ENCODE measurements around the gene MS4A18. TPM values are rescaled to one million over a fixed set of nuclear protein-coding genes. Genes with fewer than 3 reads are reported as not detected.
"Not testable (repeated sequence)": the region's sequence is repeated elsewhere in the genome, so short reads cannot be mapped to it uniquely, and the experiment has no call there.

MS4A18 gene
- total RNA-seq, 1 experiment from 2014 or later = not detected

DNA sequence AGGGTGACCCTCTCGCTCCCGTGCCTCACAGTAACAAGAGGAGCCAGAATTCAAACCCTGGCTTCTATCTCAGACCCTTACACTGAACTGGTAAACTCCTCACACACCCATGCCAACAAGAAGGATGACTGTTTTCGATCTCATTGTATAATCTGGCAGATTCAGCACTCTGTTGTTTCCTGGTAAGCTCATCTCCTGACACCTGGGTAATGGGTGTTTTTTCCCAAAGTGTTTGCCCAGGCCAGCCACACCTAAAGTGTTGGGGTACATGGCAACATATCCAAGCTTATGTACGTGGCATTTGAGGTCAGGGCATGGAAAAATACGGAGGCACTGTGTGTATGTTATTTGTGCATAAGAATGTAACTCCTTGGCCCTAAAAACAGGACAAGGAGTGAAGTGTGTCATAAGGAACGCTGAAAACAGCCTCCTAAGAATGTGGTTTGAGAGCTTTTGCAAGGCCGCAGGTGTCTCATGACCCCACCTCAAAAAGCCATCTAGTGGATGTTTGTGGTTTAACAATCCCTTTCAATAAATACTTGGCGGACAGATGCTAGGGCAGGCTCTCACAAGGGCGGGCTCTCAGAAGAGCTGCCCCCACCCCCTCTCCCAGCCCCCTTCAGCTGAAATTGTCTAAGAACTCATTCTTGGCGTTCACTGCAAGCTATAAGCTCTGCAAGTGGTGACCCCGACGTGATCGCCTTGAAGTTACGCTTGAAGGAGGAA is 31.9 kb downstream of the MS4A18 start, which contains the start of gene MS4A15:
Gene MS4A15, plus strand, starts transcription at position 561 of the 726 bp plus-strand sequence. CDS start 6,867 bp downstream, outside the sequence.
- BruUV-seq (replicated peaks) = no TSS peak
- ChIA-PET CTCF (interaction anchor here (0.5 to 1.6 kb wide), 9 partner anchors 8 to 1231 kb away, joined by 3 to 6 read pairs (median 3); no protein-coding TSS in a partner anchor), POLR2A (no interaction called here)
- Mint-ChIP-seq H3K27ac (ENCODE audit: low read depth, unreplicated experiment) (no peak within 1 kb of the TSS), H3K4me1 (ENCODE audit: insufficient read depth, unreplicated experiment) (no peaks in the 10 kb centered on the region), H3K27me3 (ENCODE audit: insufficient read depth, unreplicated experiment) (peaks cover 53% of the 10 kb centered on the region), H3K36me3 (ENCODE audit: insufficient read depth, unreplicated experiment) (no peaks in the 10 kb centered on the region), H3K4me3 (ENCODE audit: unreplicated experiment) (no peak within 1 kb of the TSS), H3K9me3 (ENCODE audit: unreplicated experiment) (no peaks in the 10 kb centered on the region)
- intact Hi-C loops (cut with micrococcal nuclease) = loop anchor here (1.0 to 2.0 kb wide), 2 partner anchors 394 to 491 kb away; no protein-coding TSS in a partner anchor
- TF ChIP-seq, protein P1, sequence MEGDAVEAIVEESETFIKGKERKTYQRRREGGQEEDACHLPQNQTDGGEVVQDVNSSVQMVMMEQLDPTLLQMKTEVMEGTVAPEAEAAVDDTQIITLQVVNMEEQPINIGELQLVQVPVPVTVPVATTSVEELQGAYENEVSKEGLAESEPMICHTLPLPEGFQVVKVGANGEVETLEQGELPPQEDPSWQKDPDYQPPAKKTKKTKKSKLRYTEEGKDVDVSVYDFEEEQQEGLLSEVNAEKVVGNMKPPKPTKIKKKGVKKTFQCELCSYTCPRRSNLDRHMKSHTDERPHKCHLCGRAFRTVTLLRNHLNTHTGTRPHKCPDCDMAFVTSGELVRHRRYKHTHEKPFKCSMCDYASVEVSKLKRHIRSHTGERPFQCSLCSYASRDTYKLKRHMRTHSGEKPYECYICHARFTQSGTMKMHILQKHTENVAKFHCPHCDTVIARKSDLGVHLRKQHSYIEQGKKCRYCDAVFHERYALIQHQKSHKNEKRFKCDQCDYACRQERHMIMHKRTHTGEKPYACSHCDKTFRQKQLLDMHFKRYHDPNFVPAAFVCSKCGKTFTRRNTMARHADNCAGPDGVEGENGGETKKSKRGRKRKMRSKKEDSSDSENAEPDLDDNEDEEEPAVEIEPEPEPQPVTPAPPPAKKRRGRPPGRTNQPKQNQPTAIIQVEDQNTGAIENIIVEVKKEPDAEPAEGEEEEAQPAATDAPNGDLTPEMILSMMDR (IDR thresholded peaks at IDR 0.05; ENCODE audit: unreplicated experiment) = peak; percentile 36
- peak; percentile 52 for DNase-seq (ENCODE audit: unreplicated experiment)

DNA sequence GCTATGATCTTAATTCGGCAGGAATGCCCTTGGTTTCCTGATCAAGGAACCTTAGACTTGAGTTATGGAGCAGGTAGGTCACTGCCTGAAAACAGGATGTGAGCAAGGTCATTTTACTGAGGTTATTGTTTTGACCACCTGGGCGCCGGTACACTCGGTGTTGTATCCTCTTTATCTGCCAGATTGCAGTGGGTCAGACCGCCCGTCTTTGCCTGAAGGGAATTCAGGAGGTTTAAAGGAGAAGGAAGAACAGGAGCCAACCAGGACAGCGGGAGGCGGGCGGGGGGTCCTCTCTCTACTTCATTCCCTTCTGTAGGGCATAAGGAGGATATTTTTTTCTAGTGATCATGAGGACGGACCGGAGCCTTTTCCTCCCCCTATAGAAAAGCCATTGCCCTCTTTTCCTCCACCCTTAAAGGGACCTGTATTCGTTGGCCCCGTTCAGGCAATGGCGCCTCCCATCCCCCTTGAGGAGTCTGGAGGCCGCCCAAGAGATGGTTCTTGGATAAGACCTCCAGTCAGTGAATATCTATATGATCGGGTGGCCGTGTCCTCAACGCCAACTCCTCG is 32.8 kb downstream of the MS4A18 start:
- ChIA-PET CTCF (interaction anchor here (0.9 to 1.6 kb wide), 5 partner anchors 8 to 394 kb away, joined by 3 to 6 read pairs (median 3); no protein-coding TSS in a partner anchor), POLR2A (no interaction called here)
- no TSS peak for BruUV-seq (replicated peaks)
- TF ChIP-seq, protein P1 (IDR thresholded peaks at IDR 0.05; ENCODE audit: unreplicated experiment) = no peak
- Mint-ChIP-seq H3K27ac (ENCODE audit: low read depth, unreplicated experiment) (no peak overlapping the region), H3K27me3 (ENCODE audit: insufficient read depth, unreplicated experiment) (peaks cover 46% of the 10 kb centered on the region), H3K4me1 (ENCODE audit: insufficient read depth, unreplicated experiment) (no peaks in the 10 kb centered on the region), H3K36me3 (ENCODE audit: insufficient read depth, unreplicated experiment) (no peaks in the 10 kb centered on the region), H3K4me3 (ENCODE audit: unreplicated experiment) (no peak overlapping the region), H3K9me3 (ENCODE audit: unreplicated experiment) (no peaks in the 10 kb centered on the region)
- intact Hi-C loops (cut with micrococcal nuclease) = loop anchor here (2.0 kb wide), 1 partner anchor 395 kb away; no protein-coding TSS in a partner anchor
- no peak for DNase-seq (ENCODE audit: unreplicated experiment)

DNA sequence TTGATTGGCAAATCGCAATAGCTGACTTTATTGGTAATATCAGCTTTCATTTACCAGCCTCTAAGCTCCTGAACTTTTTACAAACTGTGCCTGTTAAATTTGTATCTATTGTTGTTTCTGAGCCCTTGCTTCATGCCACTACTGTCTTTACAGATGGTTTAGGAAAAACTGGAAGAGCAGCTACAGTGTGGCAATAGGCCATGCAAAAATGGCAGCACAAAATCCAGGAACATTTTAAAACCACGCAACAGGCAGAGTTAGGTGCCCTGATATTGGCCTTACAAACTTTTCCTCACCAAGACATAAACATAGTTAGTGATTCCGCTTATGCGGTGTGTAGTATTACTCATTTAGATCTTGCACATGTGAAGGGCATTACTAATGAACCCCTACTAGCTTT is 34.2 kb downstream of the MS4A18 start:
- POLR2A ChIA-PET; H3K9me3 Mint-ChIP-seq (ENCODE audit: unreplicated experiment); BruUV-seq (replicated peaks); H3K4me1 Mint-ChIP-seq (ENCODE audit: insufficient read depth, unreplicated experiment); H3K4me3 Mint-ChIP-seq (ENCODE audit: unreplicated experiment); intact Hi-C loops (cut with micrococcal nuclease); DNase-seq (ENCODE audit: unreplicated experiment); H3K27ac Mint-ChIP-seq (ENCODE audit: low read depth, unreplicated experiment); H3K36me3 Mint-ChIP-seq (ENCODE audit: insufficient read depth, unreplicated experiment): not testable (repeated sequence)
- H3K27me3 Mint-ChIP-seq (ENCODE audit: insufficient read depth, unreplicated experiment) = peaks cover 36% of the 10 kb centered on the region
- CTCF ChIA-PET = interaction anchor here (0.7 to 1.4 kb wide), 3 partner anchors 8 to 576 kb away, joined by 3 to 4 read pairs (median 4); partner anchors contain the start of gene MS4A6A

DNA sequence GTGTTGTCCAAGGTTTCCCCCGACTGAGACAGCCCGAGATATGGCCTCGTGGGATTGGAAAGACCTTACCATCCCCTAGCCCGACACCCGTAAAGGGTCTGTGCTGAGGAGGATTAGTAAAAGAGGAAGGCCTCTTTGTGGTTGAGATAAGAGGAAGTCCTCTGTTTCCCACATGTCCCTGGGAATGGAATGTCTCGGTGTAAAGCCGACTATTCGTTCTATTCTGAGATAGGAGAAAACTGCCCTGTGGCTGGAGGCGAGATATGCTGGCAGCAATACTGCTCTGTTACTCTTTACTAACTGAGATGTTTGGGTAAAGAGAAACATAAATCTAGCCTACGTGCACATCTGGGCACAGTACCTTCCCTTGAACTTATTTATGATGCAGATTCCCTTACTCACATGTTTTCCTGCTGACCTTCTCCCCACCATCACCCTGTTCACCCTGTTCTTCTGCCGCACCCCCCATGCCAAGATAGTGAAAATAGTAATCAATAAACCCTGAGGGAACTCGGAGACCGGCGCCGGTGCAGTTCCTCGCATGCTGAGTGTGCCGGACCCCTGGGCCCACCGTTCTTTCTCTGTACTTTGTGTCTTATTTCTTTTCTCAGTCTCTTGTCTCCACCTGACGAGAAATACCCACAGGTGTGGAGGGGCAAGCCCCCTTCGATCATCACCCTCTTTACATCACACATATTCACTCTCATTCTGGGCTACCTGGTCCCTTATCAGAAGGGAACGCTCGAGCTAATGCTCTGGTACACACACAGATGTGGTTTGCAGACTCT is 35.1 kb downstream of the MS4A18 start:
- intact Hi-C loops (cut with micrococcal nuclease); H3K4me1 Mint-ChIP-seq (ENCODE audit: insufficient read depth, unreplicated experiment); H3K9me3 Mint-ChIP-seq (ENCODE audit: unreplicated experiment); H3K4me3 Mint-ChIP-seq (ENCODE audit: unreplicated experiment); BruUV-seq (replicated peaks); H3K27ac Mint-ChIP-seq (ENCODE audit: low read depth, unreplicated experiment); DNase-seq (ENCODE audit: unreplicated experiment); H3K36me3 Mint-ChIP-seq (ENCODE audit: insufficient read depth, unreplicated experiment): not testable (repeated sequence)
- POLR2A ChIA-PET = interaction anchor here (1.3 kb wide), 1 partner anchor 154 kb away, joined by 4 read pairs; the partner anchor contains the start of gene TMEM109
- H3K27me3 Mint-ChIP-seq (ENCODE audit: insufficient read depth, unreplicated experiment) = peaks cover 36% of the 10 kb centered on the region
- CTCF ChIA-PET = interaction anchor here (1.4 kb wide), 1 partner anchor 10 kb away, joined by 4 read pairs; no protein-coding TSS in a partner anchor

All from MCF 10A (cell line).